H1 (cell line): Measurements from ENCODE around the gene PASD1. TPM values are rescaled to one million over a fixed set of nuclear protein-coding genes. Genes with fewer than 3 reads are reported as not detected.

ENCODE experiments used
- CTCF ChIA-PET: fragments of 300-600 bp; sonication (Branson Sonifier 250); formaldehyde crosslinking; loops from one replicate; lab custom pipeline; 2021; ENCODE audit not compliant: partially characterized antibody; lab: Charles Lee
- POLR2A ChIA-PET: fragments of 300-600 bp; sonication (Branson Sonifier 250); formaldehyde crosslinking; loops from one replicate; lab custom pipeline; 2021; ENCODE audit warnings: inconsistent platforms; ENCODE audit not compliant: partially characterized antibody; lab: Charles Lee
- DNase-seq, 2 experiments: peaks; one replicate each; pipeline versions ENCODE4 v3.0.0 to v3.0.0-alpha.2; 2010 to 2022; ENCODE audit warnings: low spot score in 2 of 2, low read depth in 1 of 2, mixed read lengths in 1 of 2
- FAIRE-seq: peaks from 2 replicates; lab custom pipeline; 2011; peaks lifted over from hg19 to GRCh38; lab: Jason Lieb, UNC
- H2AFZ ChIP-seq: 2 replicates; pipeline ENCODE4 v1.8.1; 2012; ENCODE audit warnings: low read length, inconsistent platforms
- H2AK5ac ChIP-seq: 2 replicates; pipeline ENCODE4 v1.6.1; 2013; ENCODE audit warnings: low read depth, low read length
- H2BK120ac ChIP-seq: replicated peaks from 2 replicates; pipeline ENCODE3; 2013; ENCODE audit warnings: low read depth, low read length, inconsistent platforms
- H2BK12ac ChIP-seq: 2 replicates; pipeline ENCODE4 v1.6.1; 2013; ENCODE audit warnings: low read depth, low read length
- H2BK15ac ChIP-seq: 2 replicates; pipeline ENCODE4 v1.6.1; 2013; ENCODE audit warnings: low read length
- H2BK20ac ChIP-seq: 2 replicates; pipeline ENCODE4 v1.6.1; 2013; ENCODE audit warnings: low read length
- H2BK5ac ChIP-seq: 2 replicates; pipeline ENCODE4 v1.6.1; 2013; ENCODE audit warnings: low read depth, low read length
- H3K14ac ChIP-seq: 2 replicates; pipeline ENCODE4 v1.6.1; 2013; ENCODE audit warnings: inconsistent platforms; ENCODE audit not compliant: insufficient read length
- H3K18ac ChIP-seq: 2 replicates; pipeline ENCODE4 v1.6.1; 2013; ENCODE audit warnings: low read length; ENCODE audit errors: extremely low read depth
- H3K23ac ChIP-seq: 2 replicates; pipeline ENCODE4 v1.6.1; 2013; ENCODE audit warnings: inconsistent platforms; ENCODE audit not compliant: insufficient read length
- H3K23me2 ChIP-seq: 2 replicates; pipeline ENCODE4 v1.6.1; 2013; ENCODE audit warnings: low read depth, low read length
- H3K27ac ChIP-seq: 2 replicates; pipeline ENCODE4 v1.6.1; 2011; ENCODE audit warnings: low read depth, low read length, inconsistent platforms
- H3K27me3 ChIP-seq, 4 experiments: replicated peaks in 1 of 4; 1 replicate in 1 of 4; 2 replicates in 3 of 4; pipeline versions ENCODE4 v1.6.1 to v1.8.1; 2011 to 2013; ENCODE audit warnings: low read length in 3 of 4, mild to moderate bottlenecking in 3 of 4, inconsistent platforms in 2 of 4, mixed read lengths in 2 of 4, moderate library complexity in 1 of 4; ENCODE audit not compliant: control insufficient read depth in 3 of 4, insufficient read depth in 3 of 4; ENCODE audit errors: extremely low read depth in 1 of 4
- H3K36me3 ChIP-seq, 4 experiments: 2 replicates each; pipeline versions ENCODE4 v1.6.1 to v1.8.1; 2011 to 2013; ENCODE audit warnings: mild to moderate bottlenecking in 4 of 4, low read length in 3 of 4, moderate library complexity in 2 of 4, control low read depth in 1 of 4, inconsistent platforms in 1 of 4; ENCODE audit not compliant: insufficient read depth in 4 of 4, control insufficient read depth in 2 of 4
- H3K4ac ChIP-seq: replicated peaks from 2 replicates; pipeline ENCODE3; 2013; ENCODE audit warnings: low read length, low read depth, mixed read lengths, inconsistent platforms; ENCODE audit not compliant: insufficient read length
- H3K4me1 ChIP-seq, 4 experiments: replicated peaks in 1 of 4; 1 replicate in 1 of 4; 2 replicates in 3 of 4; pipeline versions ENCODE4 v1.6.1 to v1.8.1; 2011 to 2013; ENCODE audit warnings: low read length in 3 of 4, inconsistent platforms in 2 of 4, mixed read lengths in 1 of 4; ENCODE audit not compliant: insufficient read depth in 4 of 4, control insufficient read depth in 3 of 4
- H3K4me2 ChIP-seq, 2 experiments: 2 replicates each; pipeline versions ENCODE4 v1.6.1 to v1.8.1; 2011 to 2013; ENCODE audit warnings: low read depth in 2 of 2, low read length in 2 of 2, control low read depth in 1 of 2, inconsistent platforms in 1 of 2, mild to moderate bottlenecking in 1 of 2; ENCODE audit not compliant: insufficient read depth in 1 of 2
- H3K4me3 ChIP-seq, 4 experiments: fragments of 200-600, 300-600 bp in 1 of 4; sonication (generic), shearing (Covaris generic), sonication (Bioruptor Twin) in 1 of 4; 2 replicates each; pipeline versions ENCODE4 v1.5.1 to v1.8.1; 2011 to 2016; ENCODE audit warnings: low read length in 4 of 4, low read depth in 3 of 4, control low read depth in 2 of 4, inconsistent platforms in 2 of 4, mild to moderate bottlenecking in 2 of 4, mixed read lengths in 1 of 4, moderate library complexity in 1 of 4; ENCODE audit not compliant: insufficient read depth in 2 of 4; ENCODE audit errors: extremely low read depth in 1 of 4
- H3K56ac ChIP-seq: replicated peaks from 2 replicates; pipeline ENCODE3; 2013; ENCODE audit warnings: low read depth, mild to moderate bottlenecking, mixed read lengths, low read length, inconsistent platforms; ENCODE audit not compliant: insufficient read length
- H3K79me1 ChIP-seq: 2 replicates; pipeline ENCODE4 v1.6.1; 2013; ENCODE audit warnings: low read depth, low read length, control low read depth
- H3K79me2 ChIP-seq, 2 experiments: 2 replicates each; pipeline versions ENCODE4 v1.6.1 to v1.8.1; 2012 to 2013; ENCODE audit warnings: low read length in 2 of 2, mild to moderate bottlenecking in 2 of 2, inconsistent platforms in 1 of 2; ENCODE audit not compliant: insufficient read depth in 2 of 2, control insufficient read depth in 1 of 2
- H3K9ac ChIP-seq, 4 experiments: replicated peaks in 1 of 4; 1 replicate in 1 of 4; 2 replicates in 3 of 4; pipeline versions ENCODE4 v1.6.1 to v1.8.1; 2011 to 2013; ENCODE audit warnings: low read depth in 3 of 4, low read length in 3 of 4, control low read depth in 2 of 4, mild to moderate bottlenecking in 2 of 4, moderate library complexity in 2 of 4, inconsistent platforms in 1 of 4; ENCODE audit errors: extremely low read depth in 1 of 4
- H3K9me3 ChIP-seq, 2 experiments: 2 replicates each; pipeline versions ENCODE4 v1.6.1 to v1.8.1; 2012 to 2013; ENCODE audit warnings: mild to moderate bottlenecking in 2 of 2, moderate library complexity in 2 of 2, control low read depth in 1 of 2, inconsistent platforms in 1 of 2, low read depth in 1 of 2, low read length in 1 of 2, mixed read lengths in 1 of 2; ENCODE audit not compliant: insufficient read depth in 2 of 2
- H4K20me1 ChIP-seq, 2 experiments: replicated peaks in 1 of 2; 2 replicates each; pipeline versions ENCODE3 to v1.8.1; 2011 to 2013; ENCODE audit warnings: inconsistent platforms in 2 of 2, low read length in 2 of 2, mild to moderate bottlenecking in 1 of 2; ENCODE audit not compliant: insufficient read depth in 2 of 2, control insufficient read depth in 1 of 2
- H4K5ac ChIP-seq: 2 replicates; pipeline ENCODE4 v1.6.1; 2013; ENCODE audit warnings: low read length, low read depth, mixed read lengths, inconsistent platforms; ENCODE audit not compliant: insufficient read length
- H4K8ac ChIP-seq: 2 replicates; pipeline ENCODE4 v1.8.0; 2013; ENCODE audit warnings: mild to moderate bottlenecking, moderate library complexity, low read length, inconsistent platforms; ENCODE audit not compliant: insufficient read depth; ENCODE audit errors: extremely low read depth
- H4K91ac ChIP-seq: replicated peaks from 2 replicates; pipeline ENCODE3; 2013; ENCODE audit warnings: low read length, mixed read lengths, inconsistent platforms; ENCODE audit not compliant: insufficient read length
- CBX5 ChIP-seq: fragments of 300-800, 300-1000 bp; sonication (generic); IDR thresholded peaks from 2 replicates; pipeline ENCODE4 v1.7.1; 2016; ENCODE audit warnings: antibody characterized with exemption, low read length, low read depth
- CEBPB ChIP-seq: IDR thresholded peaks from 2 replicates; pipeline ENCODE4 v1.6.1; 2012; ENCODE audit warnings: low read depth, low read length
- EZH2 ChIP-seq: fragments of 200-600 bp; sonication (generic); IDR thresholded peaks from 2 replicates; pipeline ENCODE4 v1.7.1; 2012; ENCODE audit warnings: low read depth, mild to moderate bottlenecking, moderate library complexity, low read length, inconsistent platforms; ENCODE audit not compliant: severe bottlenecking
- FOSL1 ChIP-seq: IDR thresholded peaks from 2 replicates; pipeline ENCODE4 v1.6.1; 2011; ENCODE audit warnings: mild to moderate bottlenecking, low read depth, low read length, moderate library complexity; ENCODE audit not compliant: insufficient read depth
- MAX ChIP-seq: IDR thresholded peaks from 2 replicates; pipeline ENCODE4 v1.6.1; 2012; ENCODE audit warnings: inconsistent platforms
- NANOG ChIP-seq: IDR thresholded peaks from 2 replicates; pipeline ENCODE4 v1.6.1; 2011; ENCODE audit warnings: low read length, low read depth, mild to moderate bottlenecking, inconsistent platforms; ENCODE audit not compliant: insufficient read depth, poor library complexity, severe bottlenecking
- RNF2 ChIP-seq: fragments of 200-900, 300-1000 bp; sonication (generic); IDR thresholded peaks from 2 replicates; pipeline ENCODE4 v1.7.1; 2016; ENCODE audit warnings: borderline replicate concordance, low read depth, mild to moderate bottlenecking, antibody characterized with exemption, low read length; ENCODE audit not compliant: poor library complexity, severe bottlenecking; ENCODE audit errors: missing control alignments
- SAP30 ChIP-seq: fragments of 300-600 bp; sonication (generic); IDR thresholded peaks from 2 replicates; pipeline ENCODE4 v1.7.1; 2012; ENCODE audit warnings: low read length, moderate library complexity, mild to moderate bottlenecking, inconsistent platforms; ENCODE audit not compliant: insufficient read depth, insufficient replicate concordance
- SIN3A ChIP-seq, 2 experiments: IDR thresholded peaks in 1 of 2; conservative IDR thresholded peaks in 1 of 2; 2 replicates each; pipeline ENCODE4 v1.6.1; 2011 to 2012; ENCODE audit warnings: low read length in 2 of 2, improper control_type of control experiment in 1 of 2, low read depth in 1 of 2, mild to moderate bottlenecking in 1 of 2
- SP4 ChIP-seq: IDR thresholded peaks from 2 replicates; pipeline ENCODE4 v1.6.1; 2012; ENCODE audit warnings: low read length, inconsistent platforms
- SRF ChIP-seq: IDR thresholded peaks from 2 replicates; pipeline ENCODE4 v1.6.1; 2011; ENCODE audit warnings: mild to moderate bottlenecking, low read depth, low read length, moderate library complexity
- YY1 ChIP-seq: IDR thresholded peaks from 2 replicates; pipeline ENCODE4 v1.6.1; 2011; ENCODE audit warnings: low read depth, mild to moderate bottlenecking, low read length
- ZNF274 ChIP-seq: IDR thresholded peaks from 2 replicates; pipeline ENCODE4 v1.7.0; 2012; ENCODE audit warnings: low read length, borderline replicate concordance; ENCODE audit errors: extremely low read depth
- WGBS, 2 experiments: shearing (Covaris generic) in 1 of 2; methylation state at CpG; one replicate each; pipeline versions ENCODE4 v1.1.6 to v1.1.7; 2013 to 2015; ENCODE audit warnings: low lambda C conversion rate in 2 of 2, mixed read lengths in 2 of 2, inconsistent platforms in 1 of 2, low coverage in 1 of 2, missing lambda C conversion rate in 1 of 2; ENCODE audit not compliant: insufficient replicate concordance in 2 of 2, insufficient coverage in 1 of 2, insufficient read length in 1 of 2; ENCODE audit errors: extremely low coverage in 1 of 2, missing lambda C conversion rate in 1 of 2; 5-methylcytosine and 5-hydroxymethylcytosine counted together
- polyA plus RNA-seq, 7 experiments: library from polyadenylated mRNA; depleted of rRNA in 3 of 7; stranded (reverse) in 5 of 7; unstranded in 2 of 7; fragments of >200 nt in 5 of 7; fragments of 200-250 nt in 2 of 7; gene quantifications; 1 replicate in 5 of 7; 2 replicates in 1 of 7; 4 replicates in 1 of 7; pipeline versions ENCODE4 v1.2.1 to v1.2.3, GENCODE V29; 2011 to 2013; ENCODE audit warnings: missing spikeins in 2 of 7, mixed read lengths in 2 of 7
- total RNA-seq: library from RNA; stranded (reverse); fragmentation: NEBNext Ultra II Directional; extraction: Animal tissue kit (Norgen Biotek cat#: 25700); gene quantifications from 2 replicates; pipeline ENCODE4 v1.2.1, GENCODE V29; 2021

The PASD1 gene
- total and polyA plus RNA-seq, 2 of the 8 experiments (the other 6 are each of a cell fraction or from before 2014, with no cell fraction given): 0.03 to 0.09 TPM

GRCh38 chrX:151697522-151697921 is 134.0 kb downstream of the PASD1 start:
- ChIA-PET CTCF (interaction anchor here (1.4 to 1.8 kb wide), 2 partner anchors 14 to 17 kb away, joined by 4 to 5 read pairs; no protein-coding TSS in a partner anchor), POLR2A (interaction anchor here (1.1 kb wide), 1 partner anchor 9 kb away, joined by 3 read pairs; no protein-coding TSS in a partner anchor)
- no peaks in the 10 kb centered on the region for H3K79me1 ChIP-seq
- no peak overlapping the region for H3K14ac ChIP-seq
- H2AK5ac ChIP-seq: no peak overlapping the region
- no peak overlapping the region for H3K56ac ChIP-seq
- DNase-seq (no peak), FAIRE-seq (no peak)
- H3K9ac ChIP-seq: no peak overlapping the region
- no peaks in the 10 kb centered on the region for H3K79me2 ChIP-seq
- H4K20me1 ChIP-seq: no peaks in the 10 kb centered on the region
- no peak overlapping the region for H4K5ac ChIP-seq
- H3K4me3 ChIP-seq: no peak overlapping the region
- no peak overlapping the region for H3K18ac ChIP-seq
- no peak overlapping the region for H2BK12ac ChIP-seq
- H2BK20ac ChIP-seq: no peak overlapping the region
- H3K4me1 ChIP-seq: peaks cover 0 to 6% (median 0%) of the 10 kb centered on the region in 4 experiments; a peak in 1 of 7 replicates
- no peak overlapping the region for H3K27ac ChIP-seq
- H4K8ac ChIP-seq: no peak overlapping the region
- no peaks in the 10 kb centered on the region for H3K9me3 ChIP-seq
- H4K91ac ChIP-seq: no peak overlapping the region
- H2BK120ac ChIP-seq: no peak overlapping the region
- H3K23ac ChIP-seq: no peak overlapping the region
- 86% methylated on average over 3 of the region's 4 CpGs; no CpG with 5 or more reads in 1 of the 2 experiments for WGBS, 2 experiments
- H3K4ac ChIP-seq: no peak overlapping the region
- no peak overlapping the region for H2AFZ ChIP-seq
- H2BK5ac ChIP-seq: no peak overlapping the region
- peaks cover 0 to 6% (median 1%) of the 10 kb centered on the region in 4 experiments; a peak in 2 of 7 replicates for H3K27me3 ChIP-seq
- no peaks in the 10 kb centered on the region for H3K23me2 ChIP-seq
- no peak overlapping the region for H3K4me2 ChIP-seq
- no peaks in the 10 kb centered on the region for H3K36me3 ChIP-seq
- H2BK15ac ChIP-seq: no peak overlapping the region
- TF ChIP-seq CEBPB: no peak
- no peak for TF ChIP-seq SIN3A (conservative IDR thresholded peaks at IDR 0.05 in 1 of 2, IDR thresholded peaks at IDR 0.05 in 1 of 2; ENCODE audit: low read depth in 1 of 2, low read length in 2 of 2)
- no peak for TF ChIP-seq ZNF274
- TF ChIP-seq NANOG: no peak
- no peak for TF ChIP-seq SP4
- TF ChIP-seq SRF: no peak
- TF ChIP-seq YY1: no peak
- no peak for TF ChIP-seq MAX
- no peak for TF ChIP-seq FOSL1
- no peak for TF ChIP-seq RNF2
- no peak for TF ChIP-seq SAP30
- TF ChIP-seq CBX5: no peak
- no peak for TF ChIP-seq EZH2
